SK-N-MC (cell line): ENCODE measurements around the gene RALA.

Source experiments
- EZH2 ChIP-seq: fragments of 200-600 bp; sonication (generic); IDR thresholded peaks from one replicate; pipeline ENCODE4 v1.6.1; 2017; ENCODE audit warnings: antibody characterized with exemption
- FOXP2 ChIP-seq: optimal IDR thresholded peaks from 2 replicates; pipeline ENCODE3; 2011; ENCODE audit warnings: mild to moderate bottlenecking, moderate library complexity; ENCODE audit not compliant: insufficient read depth; ENCODE audit errors: extremely low read length, control extremely low read depth
- POLR2AphosphoS5 ChIP-seq: IDR thresholded peaks from 2 replicates; pipeline ENCODE4 v1.6.1; 2012; ENCODE audit warnings: mild to moderate bottlenecking, low read depth, low read length, borderline replicate concordance

DNA sequence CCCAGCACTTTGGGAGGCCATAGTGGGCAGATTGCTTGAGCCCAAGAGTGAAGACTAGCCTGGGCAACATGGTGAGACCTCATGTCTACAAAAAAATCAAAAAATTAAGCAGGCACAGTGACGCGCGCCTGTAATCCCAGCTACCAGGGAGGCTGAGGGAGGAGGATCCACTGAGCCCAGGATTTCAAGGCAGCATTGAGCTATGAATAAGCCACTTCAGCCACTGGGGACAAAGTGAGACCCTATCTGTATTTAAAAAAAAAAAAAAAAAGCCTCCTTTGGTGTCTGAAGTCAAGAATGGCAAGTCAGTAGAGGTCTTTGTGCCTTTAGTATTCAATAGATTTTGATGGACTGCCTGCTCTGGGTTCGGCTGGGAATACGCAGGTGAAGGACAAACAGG is 85.7 kb downstream of the RALA start:
- TF ChIP-seq POLR2AphosphoS5 (no peak), EZH2 (no peak), FOXP2 (no peak)
